OCI-M2 (cell line): ENCODE measurements around the gene COQ10B.
A peak's percentile ranks its signal among the peaks of the same experiment; 100 is the strongest.

Experiments
- DNase-seq: peaks from one replicate; lab custom pipeline; 2025; ENCODE audit not compliant: unreplicated experiment; lab: John Stamatoyannopoulos, UW

The COQ10B gene

DNA sequence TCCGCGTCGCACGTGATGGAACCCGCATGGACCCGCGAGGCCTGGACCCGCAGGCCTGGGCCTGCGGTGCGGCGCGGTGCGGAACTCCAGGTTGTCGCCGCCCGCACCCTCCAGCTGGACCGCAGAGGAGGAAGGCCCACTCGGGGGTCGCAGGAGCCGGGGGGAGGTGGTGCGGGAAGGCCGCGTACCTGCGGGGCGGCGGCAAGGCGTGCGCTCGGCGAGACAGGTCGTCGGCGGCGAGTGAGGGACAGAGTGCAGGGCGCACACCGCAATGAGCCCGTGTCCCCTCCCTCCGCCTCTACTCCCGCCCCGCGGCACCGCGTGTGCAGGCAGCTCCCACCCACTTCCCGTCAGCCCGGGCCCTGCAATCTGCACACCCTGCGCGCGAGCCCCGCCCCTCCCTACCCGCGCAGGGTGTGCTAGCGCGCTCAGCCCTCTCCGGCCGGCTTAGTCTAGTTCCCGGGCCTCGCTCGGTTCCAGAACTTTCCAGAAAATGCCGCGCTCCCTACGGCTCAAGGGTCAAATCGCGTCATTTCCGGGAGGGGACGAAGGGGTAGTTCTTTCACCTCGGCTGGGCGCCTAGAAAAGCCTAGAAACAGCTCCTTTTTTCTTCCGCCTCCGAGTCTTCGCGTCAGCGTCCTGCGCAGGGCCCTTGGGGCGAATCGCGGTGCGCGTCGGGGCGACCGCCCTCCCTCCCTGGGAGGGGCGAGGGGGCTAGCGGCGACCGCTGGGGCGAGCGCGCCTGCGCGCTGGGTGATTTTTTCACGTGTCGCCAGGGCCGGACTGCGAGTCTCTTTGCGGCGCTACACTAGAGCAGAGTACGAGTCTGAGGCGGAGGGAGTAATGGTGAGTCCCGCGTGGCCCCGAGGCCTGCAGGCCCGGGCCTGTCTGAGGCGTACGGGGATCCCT lies 46.5 kb downstream of the COQ10B start, which contains the start of the genes HSPD1 and HSPE1:
Gene HSPD1, minus strand, starts transcription at position 247 of the 909 bp plus-strand sequence. CDS start 992 bp downstream, outside the sequence.
Gene HSPE1, plus strand, starts transcription at position 786 of the 909 bp plus-strand sequence. Its CDS starts 58 bp downstream, at position 844.
- peak; percentile 94 for DNase-seq

DNA sequence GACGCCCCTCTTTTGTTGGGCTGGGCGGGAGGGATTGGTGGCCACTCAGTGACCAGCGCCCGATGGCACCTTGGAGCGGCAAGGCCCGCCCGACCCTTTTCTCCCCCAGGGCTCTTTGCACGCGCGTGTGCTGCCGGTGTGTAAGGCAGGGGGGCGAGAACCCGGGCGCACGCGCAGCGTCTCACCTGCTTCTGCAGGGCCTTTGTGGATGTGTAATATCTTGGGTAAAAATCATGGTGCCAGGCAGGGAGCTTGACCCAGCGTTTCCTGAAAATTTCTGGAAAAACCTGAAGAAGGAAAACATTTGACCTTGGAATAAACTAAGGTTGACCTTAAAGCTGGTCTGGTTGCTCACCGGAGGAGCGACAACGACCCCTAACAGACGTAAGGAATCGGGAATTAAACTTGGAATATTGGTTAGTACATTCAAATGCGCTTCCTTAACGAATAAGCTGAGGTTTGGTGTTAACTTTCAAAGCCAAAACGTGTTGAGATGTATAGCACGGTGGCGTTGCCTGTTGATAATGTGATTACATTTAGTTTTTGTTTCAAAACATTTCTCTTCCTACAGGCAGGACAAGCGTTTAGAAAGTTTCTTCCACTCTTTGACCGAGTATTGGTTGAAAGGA lies 47.3 kb downstream of the COQ10B start:
- DNase-seq, result no peak

DNA sequence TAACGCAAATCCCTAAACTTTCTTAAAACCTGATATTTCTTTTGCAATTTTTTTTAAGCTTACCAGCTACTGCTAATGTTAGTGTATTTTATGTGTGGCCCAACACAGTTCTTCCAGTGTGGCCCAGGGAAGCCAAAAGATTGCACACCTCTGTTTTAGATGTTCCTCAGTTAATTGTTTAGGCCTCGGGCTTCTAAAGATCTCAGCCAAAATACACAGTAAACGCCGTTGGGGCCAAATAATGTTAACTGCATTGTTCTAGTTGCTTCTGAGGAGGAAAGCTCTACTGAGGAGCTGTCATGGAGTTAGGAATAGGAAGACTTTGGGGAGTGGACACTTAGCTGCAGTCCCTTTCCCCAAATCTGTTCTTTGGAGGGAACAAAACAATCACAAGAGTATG lies 48.8 kb downstream of the COQ10B start:
- DNase-seq, result no peak

DNA sequence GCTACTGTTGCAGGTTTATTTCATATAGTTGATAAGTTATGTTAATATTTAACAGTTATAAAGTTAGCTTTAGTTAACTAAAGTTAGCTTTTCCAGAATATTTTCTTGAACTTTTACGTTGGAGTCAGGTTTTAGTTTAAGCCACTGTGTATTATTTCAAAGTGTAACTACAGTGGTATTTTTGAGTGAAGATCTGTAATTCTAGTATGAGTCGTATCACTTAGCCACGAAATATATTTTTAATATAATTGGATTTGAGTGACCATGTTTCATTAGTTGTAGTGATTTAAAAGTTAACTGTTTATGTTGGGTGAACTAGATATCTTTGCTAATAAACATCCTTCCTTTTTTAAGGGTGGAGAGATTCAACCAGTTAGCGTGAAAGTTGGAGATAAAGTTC lies 49.3 kb downstream of the COQ10B start:
- no peak for DNase-seq

DNA sequence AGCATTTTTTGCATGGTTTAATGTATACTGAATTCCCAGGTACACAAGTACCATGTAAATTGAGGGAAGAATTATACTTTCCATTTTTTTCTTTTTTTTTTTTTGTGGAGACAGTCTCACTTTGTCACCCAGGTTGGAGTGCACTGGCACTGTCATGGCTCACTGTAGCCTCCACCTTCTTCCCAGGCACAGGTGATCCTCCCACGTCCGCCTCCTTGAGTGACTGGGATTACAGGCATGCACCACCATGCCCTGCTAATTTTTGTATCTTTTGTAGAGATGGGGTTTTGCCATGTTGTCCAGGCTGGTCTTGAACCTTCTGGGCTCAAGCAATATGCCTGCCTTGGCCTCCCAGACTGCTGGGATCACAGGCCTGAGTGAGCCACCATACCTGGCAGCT lies 50.6 kb downstream of the COQ10B start:
- DNase-seq, result no peak

DNA sequence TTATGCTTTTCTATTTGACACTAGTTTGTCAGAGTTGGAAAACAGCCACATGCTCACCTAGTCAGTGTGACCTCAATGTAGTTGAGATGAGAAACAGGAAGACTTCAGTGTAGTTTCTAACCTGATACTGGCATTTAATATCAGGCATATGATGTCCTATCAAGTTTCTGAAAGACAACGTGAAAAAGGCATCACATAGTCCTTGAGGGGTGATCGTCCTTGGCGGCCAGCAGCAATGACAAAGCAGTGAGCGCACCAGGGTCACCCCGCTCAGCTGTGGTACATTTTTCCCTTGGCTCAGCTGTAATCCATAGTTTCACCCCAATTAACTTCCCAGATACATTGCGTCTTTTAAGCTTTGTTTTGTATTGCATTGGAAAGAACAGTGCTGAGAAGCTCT lies 51.2 kb downstream of the COQ10B start:
- DNase-seq, result no peak

DNA sequence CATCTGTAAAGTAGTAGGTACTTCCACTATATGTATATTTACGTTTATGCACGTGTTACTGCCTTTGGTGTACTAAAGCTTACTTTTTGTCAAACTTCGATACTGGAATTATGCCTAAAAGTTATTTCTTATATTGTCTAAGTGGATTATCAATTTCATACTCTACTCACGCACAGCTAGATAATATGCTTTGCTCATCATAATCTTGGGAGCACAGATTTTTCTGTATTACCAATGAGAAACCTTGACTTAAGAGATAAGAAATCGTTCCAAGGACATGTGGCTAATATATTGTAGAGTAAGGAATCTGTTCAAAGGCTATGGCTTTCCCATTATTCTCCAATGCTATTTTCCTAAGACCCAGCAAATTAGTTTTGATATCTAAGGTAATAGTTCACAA lies 53.3 kb downstream of the COQ10B start:
- DNase-seq, result no peak

DNA sequence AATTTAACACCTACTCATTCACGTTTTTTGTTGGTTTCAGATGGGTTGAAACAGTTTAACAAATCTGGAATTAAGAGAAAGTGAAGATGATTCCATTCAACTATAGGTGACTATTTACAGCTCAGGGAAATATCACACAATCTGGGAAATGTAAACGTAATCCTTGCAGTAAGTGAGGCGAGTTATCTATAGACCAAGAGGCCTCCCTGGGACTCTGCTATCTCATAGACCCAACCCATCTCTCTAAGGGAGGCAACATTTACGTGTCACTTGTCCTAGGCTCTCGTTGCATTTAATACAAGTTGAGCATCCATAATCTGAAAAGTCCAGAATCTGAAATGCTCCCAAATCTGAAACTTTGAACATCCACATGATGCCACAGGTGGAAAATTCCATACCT lies 60.6 kb downstream of the COQ10B start:
- DNase-seq, result no peak

DNA sequence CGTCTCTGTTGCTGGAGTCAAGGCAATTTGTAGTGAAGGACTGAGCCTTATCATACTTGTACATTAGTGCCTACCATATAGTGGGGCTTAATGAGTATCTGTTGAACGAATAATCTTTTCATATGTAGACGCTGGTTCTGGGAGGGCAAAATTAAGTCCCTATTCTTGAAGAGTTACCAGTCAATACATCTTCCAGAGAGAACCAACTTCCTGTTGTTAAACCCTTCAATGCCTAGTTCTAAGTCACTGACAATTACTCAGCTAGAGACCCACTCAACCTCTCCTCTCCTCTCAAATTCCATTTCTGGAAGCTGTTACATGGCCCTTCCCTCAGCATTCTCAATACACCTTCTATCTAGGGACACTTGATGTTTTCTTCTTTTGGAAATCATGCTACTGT lies 61.4 kb downstream of the COQ10B start:
- no peak for DNase-seq

DNA sequence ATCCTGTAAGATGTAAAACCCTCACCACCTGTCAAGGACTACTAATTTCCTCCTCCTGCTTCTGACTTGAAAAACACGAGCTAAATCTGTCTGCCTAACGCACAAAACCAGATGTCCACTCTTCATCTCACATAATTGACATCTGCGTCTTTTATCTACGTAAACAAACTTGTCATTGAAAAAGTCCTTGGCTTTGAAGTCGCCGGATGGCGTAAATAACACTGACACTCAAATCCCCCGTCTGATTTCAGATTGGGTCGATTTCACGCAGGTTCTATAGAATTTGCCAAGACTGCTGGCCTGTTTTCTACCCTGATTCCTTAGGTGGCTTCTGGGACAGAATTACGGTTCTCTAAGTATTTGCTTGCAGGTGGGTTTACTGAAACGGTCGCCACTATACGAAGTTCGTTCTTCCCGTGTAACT lies 62.0 kb downstream of the COQ10B start:
- no peak for DNase-seq

DNA sequence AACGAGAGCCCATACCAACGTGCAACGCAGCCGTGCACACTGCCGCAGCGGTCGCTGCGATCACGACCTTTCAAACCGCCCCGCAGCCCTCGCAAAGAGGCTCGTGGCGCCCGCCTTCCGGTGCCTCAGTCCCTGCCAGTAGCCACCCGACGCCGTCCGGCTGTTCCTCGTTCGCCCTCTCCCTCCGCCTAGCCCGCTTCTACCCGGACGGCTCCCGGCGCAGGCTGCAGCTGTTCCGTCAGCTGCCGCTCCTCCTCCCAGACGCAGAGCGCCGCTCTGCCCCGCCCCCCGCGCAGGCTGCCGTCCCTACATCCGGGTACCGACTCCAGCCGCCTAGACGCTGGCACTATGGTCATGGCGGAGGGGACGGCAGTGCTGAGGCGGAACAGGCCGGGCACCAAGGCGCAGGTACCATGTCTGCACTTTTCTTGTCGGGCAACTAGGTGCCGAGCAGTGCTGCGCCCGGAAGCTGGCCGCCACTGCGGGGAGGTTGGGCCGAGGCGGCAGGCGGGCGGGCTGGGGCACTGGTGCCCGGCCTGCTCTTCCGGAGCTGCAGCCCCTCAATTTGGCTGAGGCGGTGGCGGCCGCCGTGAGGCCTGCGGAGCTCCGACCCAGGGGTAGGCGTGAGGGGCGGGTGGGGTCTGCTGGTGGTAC lies 62.5 kb downstream of the COQ10B start, which contains the start of gene MOB4:
Gene MOB4, plus strand, starts transcription at position 328 of the 654 bp plus-strand sequence. Its CDS starts 21 bp downstream, at position 349.
- DNase-seq, result peak; percentile 60

DNA sequence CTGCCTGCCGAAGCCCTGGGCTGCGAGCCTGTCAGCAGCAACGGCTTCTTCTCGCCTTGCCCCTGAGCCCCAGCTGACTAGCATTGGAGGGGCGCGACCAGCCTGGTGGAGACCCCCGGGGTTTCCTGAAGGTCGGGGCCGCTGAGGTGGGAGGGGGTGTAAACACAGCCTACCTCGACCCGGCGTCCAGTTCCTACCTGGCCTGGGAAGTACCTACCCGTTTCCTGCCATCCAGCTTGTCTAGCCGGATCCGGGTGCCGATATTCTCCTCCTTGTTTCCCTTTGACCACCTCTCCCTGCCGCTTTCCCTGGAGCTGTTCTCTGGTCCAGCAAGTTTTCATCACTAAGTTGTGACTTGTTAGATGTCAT lies 63.0 kb downstream of the COQ10B start:
- DNase-seq, result no peak

DNA sequence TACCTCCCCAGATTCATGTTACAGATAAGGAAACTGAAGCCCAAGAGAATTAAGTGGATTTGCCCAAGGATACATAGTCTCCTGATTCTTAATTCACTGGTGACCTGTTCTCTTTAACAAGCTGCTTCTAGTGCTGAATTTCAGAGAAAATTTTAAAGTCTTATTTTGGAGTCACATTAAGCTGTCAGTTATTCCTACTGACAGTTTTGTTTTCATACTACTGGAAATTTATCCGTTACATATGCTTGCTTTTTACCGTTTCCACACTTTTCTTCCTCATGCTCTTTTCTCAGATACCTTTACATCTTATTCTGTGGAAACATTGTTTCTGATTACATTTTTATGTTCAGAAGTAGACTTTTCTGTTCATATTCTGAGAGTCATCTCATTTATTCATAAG lies 63.8 kb downstream of the COQ10B start:
- no peak for DNase-seq
